ENCODE data around the gene DOLPP1. TPM values are rescaled to one million over a fixed set of nuclear protein-coding genes. Genes with fewer than 3 reads are reported as not detected.
A peak's percentile ranks its signal among the peaks of the same experiment; 100 is the strongest.

DOLPP1 gene
- total RNA-seq, 2 donors from 2014 or later: 30.1 to 30.4 TPM

- Mint-ChIP-seq H3K4me1 (no peaks in the 10 kb centered on the region), H3K27ac (no peak overlapping the region), H3K9me3 (no peaks in the 10 kb centered on the region), H3K4me3 (no peak overlapping the region), H3K36me3 (ENCODE audit: low read depth) (peaks cover 18% of the 10 kb centered on the region), H3K27me3 (ENCODE audit: insufficient read depth) (no peaks in the 10 kb centered on the region)
- WGBS, 2 experiments (ENCODE audit: insufficient coverage in 1 of 2, insufficient read length in 1 of 2): 89 to 90% methylated on average over 18 to 20 of the region's 20 CpGs
- no peak for DNase-seq
- Histone ChIP-seq H3K27ac (ENCODE audit: low read depth, low read length) (peak overlapping the region; percentile 6), H3K36me3 (ENCODE audit: control insufficient read depth, insufficient read depth, low read length) (peaks cover 13% of the 10 kb centered on the region), H3K4me3 (ENCODE audit: low read length) (no peak overlapping the region), H3K9ac (ENCODE audit: extremely low read depth, low read length, poor library complexity, severe bottlenecking) (no peak overlapping the region), H3K27me3 (ENCODE audit: control insufficient read depth, insufficient read depth, low read length, poor library complexity, severe bottlenecking) (no peaks in the 10 kb centered on the region), H3K9me3 (ENCODE audit: control insufficient read depth, low read length) (no peaks in the 10 kb centered on the region), H3K4me1 (ENCODE audit: control insufficient read depth, insufficient read depth, low read length) (no peaks in the 10 kb centered on the region)
- no peak for TF ChIP-seq CTCF (conservative IDR thresholded peaks at IDR 0.05)
Observed at GRCh38 chr9:129093602-129094386, 12.9 kb downstream of the DOLPP1 start.

DNA sequence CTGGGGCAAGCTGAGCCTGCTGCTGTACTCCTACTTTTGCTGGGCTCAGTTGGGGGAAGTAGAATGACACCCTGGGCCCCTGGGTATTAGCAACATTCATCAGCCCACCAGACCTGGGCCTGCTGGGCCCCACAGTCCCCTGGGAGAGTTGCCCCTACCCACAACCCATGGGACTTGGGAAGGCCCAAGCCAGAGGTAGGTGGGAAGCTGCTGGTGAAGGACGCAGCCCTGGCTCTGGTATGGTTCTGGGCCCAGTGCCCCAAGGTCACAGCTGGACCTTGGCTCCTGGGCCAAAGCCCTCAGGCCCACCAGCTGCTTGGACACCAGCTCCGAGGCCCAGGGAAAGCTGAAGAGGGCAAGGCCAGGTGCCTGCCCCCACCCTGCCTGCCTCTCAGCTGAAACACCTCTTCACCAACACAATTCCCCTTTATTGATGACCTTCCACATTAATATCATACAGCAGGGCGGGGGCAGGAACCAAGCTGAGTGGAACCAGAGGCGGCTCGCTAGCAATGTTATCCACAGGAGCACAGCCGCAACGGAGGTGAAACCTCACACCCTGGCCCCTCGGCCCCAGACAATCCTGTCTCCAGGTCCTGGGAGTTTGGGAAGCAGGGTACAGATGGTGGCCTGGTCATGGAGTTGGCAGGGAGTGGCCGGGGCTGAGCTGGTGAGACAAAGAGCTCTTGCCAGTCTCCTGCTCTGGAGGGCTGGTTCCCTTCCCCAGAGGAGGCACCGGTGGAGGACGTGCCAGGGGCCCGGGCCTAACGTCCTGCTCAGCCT is 13.7 kb downstream of the DOLPP1 start:
- WGBS, 2 experiments (ENCODE audit: insufficient coverage in 1 of 2, insufficient read length in 1 of 2): 93 to 95% methylated on average over 11 to 13 of the region's 13 CpGs
- Histone ChIP-seq H3K9me3 (ENCODE audit: control insufficient read depth, low read length) (no peaks in the 10 kb centered on the region), H3K36me3 (ENCODE audit: control insufficient read depth, insufficient read depth, low read length) (peaks cover 11% of the 10 kb centered on the region), H3K4me1 (ENCODE audit: control insufficient read depth, insufficient read depth, low read length) (no peaks in the 10 kb centered on the region), H3K27me3 (ENCODE audit: control insufficient read depth, insufficient read depth, low read length, poor library complexity, severe bottlenecking) (no peaks in the 10 kb centered on the region), H3K9ac (ENCODE audit: extremely low read depth, low read length, poor library complexity, severe bottlenecking) (no peak overlapping the region), H3K27ac (ENCODE audit: low read depth, low read length) (no peak overlapping the region), H3K4me3 (ENCODE audit: low read length) (no peak overlapping the region)
- no peak for TF ChIP-seq CTCF (conservative IDR thresholded peaks at IDR 0.05)
- Mint-ChIP-seq H3K27me3 (ENCODE audit: insufficient read depth) (no peaks in the 10 kb centered on the region), H3K4me3 (no peak overlapping the region), H3K9me3 (no peaks in the 10 kb centered on the region), H3K36me3 (ENCODE audit: low read depth) (peaks cover 15% of the 10 kb centered on the region), H3K27ac (peak overlapping the region; percentile 17), H3K4me1 (no peaks in the 10 kb centered on the region)
- no peak for DNase-seq

DNA sequence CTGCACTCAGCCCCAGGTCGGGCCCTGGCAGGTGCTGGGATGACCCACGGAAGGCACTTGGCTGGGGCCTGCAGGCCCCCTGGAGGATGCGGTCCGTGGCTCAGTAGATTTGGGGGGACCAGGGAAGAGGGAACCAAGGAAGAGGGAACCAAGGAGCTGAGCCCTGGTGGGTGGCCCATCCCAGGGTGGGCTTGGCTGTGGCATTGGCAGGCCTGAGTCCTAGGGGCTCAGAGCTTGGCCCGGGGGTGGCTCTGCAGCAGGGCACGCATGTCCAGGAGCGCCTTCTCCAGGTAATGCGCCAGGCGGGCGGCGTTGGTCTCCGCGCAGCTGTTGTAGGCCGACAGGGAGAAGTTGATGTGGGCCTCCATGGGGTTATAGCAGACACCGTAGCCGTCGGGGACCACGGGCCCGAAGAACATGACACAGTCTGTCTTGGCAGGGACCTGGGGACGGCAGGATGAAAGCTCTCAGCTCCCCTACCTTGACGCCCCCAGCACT is 14.3 kb downstream of the DOLPP1 start:
- TF ChIP-seq CTCF (conservative IDR thresholded peaks at IDR 0.05): no peak
- no peak overlapping the region for H3K4me3 Mint-ChIP-seq
- H3K9me3 Mint-ChIP-seq: no peaks in the 10 kb centered on the region
- no peaks in the 10 kb centered on the region for H3K27me3 Mint-ChIP-seq (ENCODE audit: insufficient read depth)
- no peak overlapping the region for H3K27ac Mint-ChIP-seq
- H3K36me3 Mint-ChIP-seq (ENCODE audit: low read depth): peaks cover 8% of the 10 kb centered on the region
- DNase-seq: no peak
- WGBS, 2 experiments (ENCODE audit: insufficient coverage in 1 of 2, insufficient read length in 1 of 2): 94 to 99% methylated on average over 17 to 21 of the region's 21 CpGs
- no peak overlapping the region for H3K4me3 ChIP-seq (ENCODE audit: low read length)
- no peaks in the 10 kb centered on the region for H3K27me3 ChIP-seq (ENCODE audit: control insufficient read depth, insufficient read depth, low read length, poor library complexity, severe bottlenecking)
- H3K9ac ChIP-seq (ENCODE audit: extremely low read depth, low read length, poor library complexity, severe bottlenecking): no peak overlapping the region
- no peaks in the 10 kb centered on the region for H3K4me1 ChIP-seq (ENCODE audit: control insufficient read depth, insufficient read depth, low read length)
- no peaks in the 10 kb centered on the region for H3K4me1 Mint-ChIP-seq
- H3K9me3 ChIP-seq (ENCODE audit: control insufficient read depth, low read length): no peaks in the 10 kb centered on the region
- peaks cover 4% of the 10 kb centered on the region for H3K36me3 ChIP-seq (ENCODE audit: control insufficient read depth, insufficient read depth, low read length)
- H3K27ac ChIP-seq (ENCODE audit: low read depth, low read length): no peak overlapping the region
